ENCODE results near the gene SHROOM3.

GRCh38 chr4:76767983-76768382 is 333.0 kb downstream of the SHROOM3 start:
- no peak for TF ChIP-seq POLR2A (IDR thresholded peaks at IDR 0.05; ENCODE audit: low read depth, low read length)
- no peak for TF ChIP-seq CTCF (IDR thresholded peaks at IDR 0.05; ENCODE audit: extremely low read depth in 1 of 2, insufficient read depth in 1 of 2, low read depth in 1 of 2, low read length in 2 of 2)

Measured in endothelial cell of umbilical vein (primary cell).